A549 (cell line): Measurements from ENCODE around the gene SLC16A10.

Experiments
- CHD2 ChIP-seq: fragments of 150-350 bp; IDR thresholded peaks from 2 replicates; pipeline ENCODE4 v1.6.1; 2014; ENCODE audit warnings: low read length; ENCODE audit not compliant: partially characterized antibody
- MAFK ChIP-seq: fragments of 450-650 bp; IDR thresholded peaks from 2 replicates; pipeline ENCODE4 v1.6.1; 2014; ENCODE audit not compliant: partially characterized antibody
- NFE2L2 ChIP-seq: fragments of 150-350 bp; conservative IDR thresholded peaks from 2 replicates; pipeline ENCODE4 v1.6.1; 2014; ENCODE audit warnings: low read length
- PHF8 ChIP-seq: fragments of 200-600 bp; sonication (generic); IDR thresholded peaks from 2 replicates; pipeline ENCODE4 v1.6.1; 2016; ENCODE audit warnings: low read depth, mild to moderate bottlenecking, antibody characterized with exemption, moderate library complexity, borderline replicate concordance
- POLR2A ChIP-seq: IDR thresholded peaks from 2 replicates; pipeline ENCODE4 v1.6.1; 2012; ENCODE audit warnings: mild to moderate bottlenecking, low read length
- SREBF2 ChIP-seq: fragments of 450-650 bp; IDR thresholded peaks from 2 replicates; pipeline ENCODE4 v1.6.1; 2014; ENCODE audit warnings: mild to moderate bottlenecking, moderate library complexity
- TF ChIP-seq, protein P1 (sequence below): fragments of >200 bp; sonication (Bioruptor Twin); formaldehyde crosslinking; IDR thresholded peaks from 3 replicates; pipeline ENCODE4 v1.5.1; 2016
- TF ChIP-seq, protein P2 (sequence below): fragments of 450-650 bp; IDR thresholded peaks from 2 replicates; pipeline ENCODE4 v1.6.1; 2014; ENCODE audit warnings: antibody characterized with exemption
- TF ChIP-seq, protein P3 (sequence below): fragments of 150-350 bp; IDR thresholded peaks from 2 replicates; pipeline ENCODE4 v1.6.1; 2014; ENCODE audit warnings: low read depth, mild to moderate bottlenecking, low read length
- TF ChIP-seq, protein P4 (sequence below): IDR thresholded peaks from 2 replicates; pipeline ENCODE4 v1.6.1; 2012

DNA sequence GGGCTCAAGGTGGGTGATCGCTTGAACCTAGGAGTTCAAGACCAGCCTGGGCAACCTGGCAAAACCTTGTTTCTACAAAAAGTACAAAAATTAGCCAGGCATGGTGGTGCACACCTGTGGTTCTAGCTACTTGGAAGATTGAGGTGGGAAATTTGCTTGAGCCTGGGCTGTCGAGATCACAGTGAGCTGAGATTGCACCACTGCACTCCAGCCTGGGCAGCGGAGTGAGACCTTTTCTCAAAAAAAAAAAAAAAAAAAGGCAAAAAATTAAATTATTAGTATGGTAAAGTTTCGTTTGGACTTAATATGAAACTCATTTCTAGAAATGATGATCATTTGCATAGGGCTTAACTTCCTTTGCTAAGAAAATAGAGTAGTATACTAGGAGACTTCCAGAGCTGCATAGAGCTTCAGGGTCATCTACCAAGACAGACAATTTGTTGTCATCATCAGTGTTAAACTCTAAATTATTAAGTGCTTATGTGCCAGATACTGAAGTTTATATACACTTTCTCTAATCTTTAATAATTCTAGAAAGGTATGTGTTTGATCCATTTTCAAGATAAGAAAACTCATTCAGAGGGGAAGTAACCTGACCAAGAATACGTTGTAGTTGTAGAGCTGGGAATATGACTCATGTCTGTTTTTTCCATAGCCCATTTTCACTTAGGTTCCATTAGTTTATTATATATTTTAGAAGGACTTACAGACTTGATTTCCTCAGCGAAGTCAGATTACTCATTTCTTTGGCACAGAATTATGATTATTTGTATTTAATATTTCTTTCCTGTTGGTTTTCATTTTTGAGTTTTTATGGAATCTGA lies 84.5 kb downstream of the SLC16A10 start:
- TF ChIP-seq, protein P1, sequence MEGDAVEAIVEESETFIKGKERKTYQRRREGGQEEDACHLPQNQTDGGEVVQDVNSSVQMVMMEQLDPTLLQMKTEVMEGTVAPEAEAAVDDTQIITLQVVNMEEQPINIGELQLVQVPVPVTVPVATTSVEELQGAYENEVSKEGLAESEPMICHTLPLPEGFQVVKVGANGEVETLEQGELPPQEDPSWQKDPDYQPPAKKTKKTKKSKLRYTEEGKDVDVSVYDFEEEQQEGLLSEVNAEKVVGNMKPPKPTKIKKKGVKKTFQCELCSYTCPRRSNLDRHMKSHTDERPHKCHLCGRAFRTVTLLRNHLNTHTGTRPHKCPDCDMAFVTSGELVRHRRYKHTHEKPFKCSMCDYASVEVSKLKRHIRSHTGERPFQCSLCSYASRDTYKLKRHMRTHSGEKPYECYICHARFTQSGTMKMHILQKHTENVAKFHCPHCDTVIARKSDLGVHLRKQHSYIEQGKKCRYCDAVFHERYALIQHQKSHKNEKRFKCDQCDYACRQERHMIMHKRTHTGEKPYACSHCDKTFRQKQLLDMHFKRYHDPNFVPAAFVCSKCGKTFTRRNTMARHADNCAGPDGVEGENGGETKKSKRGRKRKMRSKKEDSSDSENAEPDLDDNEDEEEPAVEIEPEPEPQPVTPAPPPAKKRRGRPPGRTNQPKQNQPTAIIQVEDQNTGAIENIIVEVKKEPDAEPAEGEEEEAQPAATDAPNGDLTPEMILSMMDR, result no peak
- TF ChIP-seq NFE2L2 (no peak), POLR2A (no peak), CHD2 (no peak), SREBF2 (no peak), PHF8 (no peak), MAFK (no peak)
- TF ChIP-seq, protein P2, sequence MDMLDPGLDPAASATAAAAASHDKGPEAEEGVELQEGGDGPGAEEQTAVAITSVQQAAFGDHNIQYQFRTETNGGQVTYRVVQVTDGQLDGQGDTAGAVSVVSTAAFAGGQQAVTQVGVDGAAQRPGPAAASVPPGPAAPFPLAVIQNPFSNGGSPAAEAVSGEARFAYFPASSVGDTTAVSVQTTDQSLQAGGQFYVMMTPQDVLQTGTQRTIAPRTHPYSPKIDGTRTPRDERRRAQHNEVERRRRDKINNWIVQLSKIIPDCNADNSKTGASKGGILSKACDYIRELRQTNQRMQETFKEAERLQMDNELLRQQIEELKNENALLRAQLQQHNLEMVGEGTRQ, result no peak
- TF ChIP-seq, protein P3, sequence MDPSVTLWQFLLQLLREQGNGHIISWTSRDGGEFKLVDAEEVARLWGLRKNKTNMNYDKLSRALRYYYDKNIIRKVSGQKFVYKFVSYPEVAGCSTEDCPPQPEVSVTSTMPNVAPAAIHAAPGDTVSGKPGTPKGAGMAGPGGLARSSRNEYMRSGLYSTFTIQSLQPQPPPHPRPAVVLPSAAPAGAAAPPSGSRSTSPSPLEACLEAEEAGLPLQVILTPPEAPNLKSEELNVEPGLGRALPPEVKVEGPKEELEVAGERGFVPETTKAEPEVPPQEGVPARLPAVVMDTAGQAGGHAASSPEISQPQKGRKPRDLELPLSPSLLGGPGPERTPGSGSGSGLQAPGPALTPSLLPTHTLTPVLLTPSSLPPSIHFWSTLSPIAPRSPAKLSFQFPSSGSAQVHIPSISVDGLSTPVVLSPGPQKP, result no peak
- TF ChIP-seq, protein P4, sequence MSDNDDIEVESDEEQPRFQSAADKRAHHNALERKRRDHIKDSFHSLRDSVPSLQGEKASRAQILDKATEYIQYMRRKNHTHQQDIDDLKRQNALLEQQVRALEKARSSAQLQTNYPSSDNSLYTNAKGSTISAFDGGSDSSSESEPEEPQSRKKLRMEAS, result no peak
